Measurements from ENCODE around the gene TAPT1. TPM values are rescaled to one million over a fixed set of nuclear protein-coding genes. Genes with fewer than 3 reads are reported as not detected.
"Not testable (repeated sequence)": the region's sequence is repeated elsewhere in the genome, so short reads cannot be mapped to it uniquely, and the experiment has no call there.

The TAPT1 gene
- total RNA-seq, 2 experiments from 2014 or later = 35.6 TPM

GRCh38 chr4:16161851-16162408 is 64.3 kb downstream of the TAPT1 start:
- H3K27me3 Mint-ChIP-seq = no peaks in the 10 kb centered on the region
- CTCF ChIA-PET = no interaction called here
- DNase-seq = no peak
- POLR2A ChIA-PET = no interaction called here
- H3K9me3 Mint-ChIP-seq = no peaks in the 10 kb centered on the region
- H3K36me3 Mint-ChIP-seq = peaks cover 38% of the 10 kb centered on the region
- H3K27ac Mint-ChIP-seq = no peak overlapping the region
- H3K4me1 Mint-ChIP-seq (ENCODE audit: low read depth) = no peaks in the 10 kb centered on the region
- no peak overlapping the region for H3K4me3 Mint-ChIP-seq
- intact Hi-C loops (cut with micrococcal nuclease) = no loop called here

- no peaks in the 10 kb centered on the region for H3K4me1 Mint-ChIP-seq (ENCODE audit: low read depth)
- no peak overlapping the region for H3K27ac Mint-ChIP-seq
- H3K4me3 Mint-ChIP-seq = no peak overlapping the region
- intact Hi-C loops (cut with micrococcal nuclease) = no loop called here
- H3K9me3 Mint-ChIP-seq = no peaks in the 10 kb centered on the region
- peaks cover 26% of the 10 kb centered on the region for H3K36me3 Mint-ChIP-seq
- ChIA-PET POLR2A (no interaction called here), CTCF (no interaction called here)
- DNase-seq = no peak
- H3K27me3 Mint-ChIP-seq = no peaks in the 10 kb centered on the region
Measured at GRCh38 chr4:16160457-16160856, 65.8 kb downstream of the TAPT1 start.

- peaks cover 22% of the 10 kb centered on the region for H3K36me3 Mint-ChIP-seq
- intact Hi-C loops (cut with micrococcal nuclease) = no loop called here
- no peak for DNase-seq
- no peak overlapping the region for H3K27ac Mint-ChIP-seq
- H3K9me3 Mint-ChIP-seq = no peaks in the 10 kb centered on the region
- H3K27me3 Mint-ChIP-seq = no peaks in the 10 kb centered on the region
- H3K4me1 Mint-ChIP-seq (ENCODE audit: low read depth) = no peaks in the 10 kb centered on the region
- ChIA-PET POLR2A (no interaction called here), CTCF (no interaction called here)
- no peak overlapping the region for H3K4me3 Mint-ChIP-seq
Measured at GRCh38 chr4:16159286-16159685, 67.0 kb downstream of the TAPT1 start.

- peaks cover 16% of the 10 kb centered on the region for H3K36me3 Mint-ChIP-seq
- H3K4me1 Mint-ChIP-seq (ENCODE audit: low read depth) = no peaks in the 10 kb centered on the region
- intact Hi-C loops (cut with micrococcal nuclease) = no loop called here
- ChIA-PET POLR2A (no interaction called here), CTCF (no interaction called here)
- H3K27ac Mint-ChIP-seq = no peak overlapping the region
- no peaks in the 10 kb centered on the region for H3K27me3 Mint-ChIP-seq
- no peak overlapping the region for H3K4me3 Mint-ChIP-seq
- H3K9me3 Mint-ChIP-seq = no peaks in the 10 kb centered on the region
- no peak for DNase-seq
Measured at GRCh38 chr4:16158504-16158852, 67.8 kb downstream of the TAPT1 start.

GRCh38 chr4:16157609-16158503 is 68.4 kb downstream of the TAPT1 start:
- Mint-ChIP-seq H3K27ac (no peak overlapping the region), H3K27me3 (no peaks in the 10 kb centered on the region), H3K36me3 (peaks cover 12% of the 10 kb centered on the region), H3K4me3 (no peak overlapping the region), H3K4me1 (ENCODE audit: low read depth) (no peaks in the 10 kb centered on the region), H3K9me3 (no peaks in the 10 kb centered on the region)
- intact Hi-C loops (cut with micrococcal nuclease) = no loop called here
- no peak for DNase-seq
- ChIA-PET CTCF (no interaction called here), POLR2A (no interaction called here)

- Mint-ChIP-seq H3K9me3 (no peaks in the 10 kb centered on the region), H3K27me3 (no peaks in the 10 kb centered on the region), H3K27ac (no peak overlapping the region), H3K36me3 (no peaks in the 10 kb centered on the region), H3K4me1 (ENCODE audit: low read depth) (no peaks in the 10 kb centered on the region), H3K4me3 (no peak overlapping the region)
- DNase-seq = no peak
- POLR2A ChIA-PET = no interaction called here
- CTCF ChIA-PET = no interaction called here
- intact Hi-C loops (cut with micrococcal nuclease) = no loop called here
Measured at GRCh38 chr4:16155528-16156169, 70.6 kb downstream of the TAPT1 start.

- Mint-ChIP-seq H3K9me3 (no peaks in the 10 kb centered on the region), H3K4me1 (ENCODE audit: low read depth) (no peaks in the 10 kb centered on the region), H3K4me3 (no peak overlapping the region), H3K27me3 (no peaks in the 10 kb centered on the region), H3K27ac (no peak overlapping the region), H3K36me3 (no peaks in the 10 kb centered on the region)
- no peak for DNase-seq
- intact Hi-C loops (cut with micrococcal nuclease) = no loop called here
- ChIA-PET CTCF (no interaction called here), POLR2A (no interaction called here)
Measured at GRCh38 chr4:16154451-16154850, 71.8 kb downstream of the TAPT1 start.

- ChIA-PET POLR2A (no interaction called here), CTCF (no interaction called here)
- intact Hi-C loops (cut with micrococcal nuclease) = no loop called here
- Mint-ChIP-seq H3K4me1 (ENCODE audit: low read depth) (no peaks in the 10 kb centered on the region), H3K27ac (no peak overlapping the region), H3K4me3 (no peak overlapping the region), H3K36me3 (no peaks in the 10 kb centered on the region), H3K9me3 (peaks cover 4% of the 10 kb centered on the region), H3K27me3 (no peaks in the 10 kb centered on the region)
- no peak for DNase-seq
Measured at GRCh38 chr4:16150716-16151115, 75.6 kb downstream of the TAPT1 start.

GRCh38 chr4:16144913-16145312 is 81.4 kb downstream of the TAPT1 start:
- H3K36me3 Mint-ChIP-seq; H3K4me1 Mint-ChIP-seq (ENCODE audit: low read depth); POLR2A ChIA-PET; H3K27me3 Mint-ChIP-seq; H3K27ac Mint-ChIP-seq; DNase-seq; intact Hi-C loops (cut with micrococcal nuclease); H3K4me3 Mint-ChIP-seq: not testable (repeated sequence)
- H3K9me3 Mint-ChIP-seq = peaks cover 33% of the 10 kb centered on the region
- CTCF ChIA-PET = interaction anchor here (0.6 kb wide), 1 partner anchor 78 kb away, joined by 3 read pairs; no protein-coding TSS in a partner anchor

- intact Hi-C loops (cut with micrococcal nuclease) = no loop called here
- Mint-ChIP-seq H3K9me3 (peaks cover 33% of the 10 kb centered on the region), H3K4me1 (ENCODE audit: low read depth) (no peaks in the 10 kb centered on the region), H3K36me3 (no peaks in the 10 kb centered on the region), H3K27me3 (peaks cover 13% of the 10 kb centered on the region), H3K4me3 (no peak overlapping the region), H3K27ac (no peak overlapping the region)
- ChIA-PET CTCF (no interaction called here), POLR2A (no interaction called here)
- DNase-seq = no peak
Measured at GRCh38 chr4:16142598-16143310, 83.5 kb downstream of the TAPT1 start.

- ChIA-PET POLR2A (no interaction called here), CTCF (no interaction called here)
- no peaks in the 10 kb centered on the region for H3K36me3 Mint-ChIP-seq
- intact Hi-C loops (cut with micrococcal nuclease) = no loop called here
- H3K4me3 Mint-ChIP-seq = no peak overlapping the region
- H3K27ac Mint-ChIP-seq = no peak overlapping the region
- H3K4me1 Mint-ChIP-seq (ENCODE audit: low read depth) = no peaks in the 10 kb centered on the region
- H3K9me3 Mint-ChIP-seq = peaks cover 30% of the 10 kb centered on the region
- H3K27me3 Mint-ChIP-seq = peaks cover 16% of the 10 kb centered on the region
- no peak for DNase-seq
Measured at GRCh38 chr4:16140879-16141249, 85.4 kb downstream of the TAPT1 start.

- Mint-ChIP-seq H3K36me3 (no peaks in the 10 kb centered on the region), H3K27me3 (peaks cover 16% of the 10 kb centered on the region), H3K9me3 (peaks cover 26% of the 10 kb centered on the region), H3K4me3 (no peak overlapping the region), H3K27ac (no peak overlapping the region), H3K4me1 (ENCODE audit: low read depth) (no peaks in the 10 kb centered on the region)
- ChIA-PET POLR2A (no interaction called here), CTCF (no interaction called here)
- DNase-seq = no peak
- intact Hi-C loops (cut with micrococcal nuclease) = no loop called here
Measured at GRCh38 chr4:16140231-16140878, 85.9 kb downstream of the TAPT1 start.
